Measurements from ENCODE around the gene RFX1. TPM values are rescaled to one million over a fixed set of nuclear protein-coding genes. Genes with fewer than 3 reads are reported as not detected.

Gene RFX1
- total RNA-seq, 1 donor from 2014 or later, result 4.2 TPM

- H3K4me3 ChIP-seq (ENCODE audit: low read depth, low read length), result no peak overlapping the region
- no peak for TF ChIP-seq CTCF (conservative IDR thresholded peaks at IDR 0.05; ENCODE audit: low read depth, low read length)
- no peak for DNase-seq (ENCODE audit: low read depth)
These were observed 92.8 kb downstream of the RFX1 start for GRCh38 chr19:13913352-13913751.

Other genes starting within 250 kb of the RFX1 start
- gene MRI1, start 241.8 kb downstream of the RFX1 start, total RNA-seq, result 47.8 and 63.0 TPM in 2 replicates
- 197 and 200 TPM in 2 replicates for gene C19orf53, start 231.9 kb downstream of the RFX1 start, total RNA-seq
- 9.4 and 13.5 TPM in 2 replicates for gene ZSWIM4, start 210.9 kb downstream of the RFX1 start, total RNA-seq
- gene NANOS3, start 129.2 kb downstream of the RFX1 start, total RNA-seq, result not detected in 2 replicates
- 0.58 and 1.4 TPM in 2 replicates for gene BRME1, start 100.2 kb downstream of the RFX1 start, total RNA-seq
- gene CC2D1A, start 100.1 kb downstream of the RFX1 start, total RNA-seq, result 27.2 and 30.6 TPM in 2 replicates
- gene PODNL1, start 67.9 kb downstream of the RFX1 start, total RNA-seq, result 0.46 TPM in 1 of 2 replicates, not detected in the other
- 49.5 and 52.5 TPM in 2 replicates for gene DCAF15, start 53.8 kb downstream of the RFX1 start, total RNA-seq
- not detected in 2 replicates for gene RLN3, start 21.8 kb upstream of the RFX1 start, total RNA-seq
- gene IL27RA, start 25.4 kb upstream of the RFX1 start, total RNA-seq, result 9.3 and 10.1 TPM in 2 replicates
- 0.17 and 0.36 TPM in 2 replicates for gene PALM3, start 55.8 kb upstream of the RFX1 start, total RNA-seq
- gene MISP3, start 66.5 kb upstream of the RFX1 start, total RNA-seq, result 0.80 and 6.0 TPM in 2 replicates
- gene C19orf67, start 79.5 kb upstream of the RFX1 start, total RNA-seq, result 0.63 TPM in 1 of 2 replicates, not detected in the other
- gene SAMD1, start 84.4 kb upstream of the RFX1 start, total RNA-seq, result 30.7 and 53.6 TPM in 2 replicates
- 40.8 and 41.0 TPM in 2 replicates for gene PRKACA, start 111.4 kb upstream of the RFX1 start, total RNA-seq
- 74.0 and 98.7 TPM in 2 replicates for gene ASF1B, start 130.3 kb upstream of the RFX1 start, total RNA-seq
- 1.4 and 3.3 TPM in 2 replicates for gene ADGRL1, start 199.8 kb upstream of the RFX1 start, total RNA-seq

Data from epithelial cell of proximal tubule (primary cell).